GDM1 (cell line): ENCODE data around the gene AHNAK2.

Experiments
- DNase-seq: peaks from one replicate; lab custom pipeline; 2025; lab: John Stamatoyannopoulos, UW

The AHNAK2 gene

DNA sequence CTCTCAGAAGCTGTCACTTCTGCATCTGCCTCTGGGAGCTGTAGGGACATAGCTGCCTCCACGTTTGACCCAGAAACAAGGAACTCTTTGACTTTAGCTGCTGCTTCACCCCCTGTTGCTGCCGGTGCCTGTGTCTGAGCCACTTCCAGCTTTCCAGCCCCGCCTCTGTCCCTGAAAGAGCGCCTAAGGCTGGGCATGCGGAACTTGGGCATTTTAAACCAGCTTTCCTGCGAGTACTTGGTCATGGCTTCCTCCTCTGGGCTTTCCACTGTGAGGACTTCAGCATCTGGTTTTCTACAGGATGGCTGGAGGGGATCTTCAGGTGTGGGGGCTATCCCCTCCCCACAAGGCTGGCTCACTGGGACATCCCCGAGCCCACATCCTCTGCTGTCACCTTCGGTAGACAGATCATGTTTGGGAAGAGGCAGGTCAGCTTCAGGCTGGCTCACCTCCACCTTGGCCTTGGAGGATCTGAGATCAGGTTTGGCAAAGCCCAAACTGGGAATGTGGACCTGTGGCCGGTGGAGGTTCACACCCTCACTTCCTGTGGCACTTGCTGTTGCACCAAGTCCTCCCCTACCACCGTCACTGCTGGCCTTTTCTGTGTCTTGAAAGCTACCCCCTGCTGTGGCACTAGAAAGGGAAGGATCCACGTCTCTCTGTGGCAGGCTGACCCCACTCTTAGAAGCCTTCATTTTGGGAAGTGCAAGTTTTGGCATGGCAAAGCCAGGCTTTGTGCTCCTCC, 38.3 kb downstream of the AHNAK2 start:
- no peak for DNase-seq

DNA sequence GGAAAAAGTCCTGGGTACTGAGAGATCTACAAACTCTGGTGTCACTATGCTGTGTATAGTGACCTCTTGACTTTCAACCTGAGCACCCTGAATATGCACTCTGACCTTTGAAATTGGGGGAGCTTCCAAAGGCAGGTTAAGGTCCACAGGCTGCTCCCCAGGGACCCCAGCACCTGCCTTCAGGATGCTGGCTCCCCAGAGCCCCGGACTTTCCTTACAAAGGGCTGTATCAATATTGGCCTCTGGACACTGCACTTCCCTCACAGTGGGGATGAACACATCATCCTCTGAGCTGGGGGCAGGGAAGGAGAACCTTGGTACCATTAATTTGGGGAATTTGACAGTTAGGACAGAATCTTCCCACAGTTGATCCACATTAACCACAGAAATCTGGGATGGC, 39.2 kb downstream of the AHNAK2 start:
- no peak for DNase-seq

DNA sequence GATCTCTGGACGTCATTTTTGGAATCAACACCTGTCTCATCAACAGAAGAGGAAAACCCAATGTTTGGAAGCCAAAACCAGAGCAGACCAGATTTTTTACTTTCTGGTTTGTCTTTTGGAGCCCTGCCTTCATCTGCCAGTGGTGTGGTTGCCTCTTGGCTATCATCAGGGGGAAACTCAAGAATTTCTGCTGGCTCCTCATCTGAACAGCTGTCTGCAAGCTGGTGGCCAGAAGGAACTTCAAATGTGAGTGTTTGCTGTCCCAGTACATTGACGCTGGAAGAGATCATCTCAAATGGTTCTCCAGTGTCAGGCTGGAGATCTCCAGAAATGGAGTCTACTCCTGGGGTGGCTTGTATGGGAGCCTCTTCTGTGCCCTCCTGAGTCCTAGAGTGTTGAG, 39.7 kb downstream of the AHNAK2 start:
- no peak for DNase-seq

DNA sequence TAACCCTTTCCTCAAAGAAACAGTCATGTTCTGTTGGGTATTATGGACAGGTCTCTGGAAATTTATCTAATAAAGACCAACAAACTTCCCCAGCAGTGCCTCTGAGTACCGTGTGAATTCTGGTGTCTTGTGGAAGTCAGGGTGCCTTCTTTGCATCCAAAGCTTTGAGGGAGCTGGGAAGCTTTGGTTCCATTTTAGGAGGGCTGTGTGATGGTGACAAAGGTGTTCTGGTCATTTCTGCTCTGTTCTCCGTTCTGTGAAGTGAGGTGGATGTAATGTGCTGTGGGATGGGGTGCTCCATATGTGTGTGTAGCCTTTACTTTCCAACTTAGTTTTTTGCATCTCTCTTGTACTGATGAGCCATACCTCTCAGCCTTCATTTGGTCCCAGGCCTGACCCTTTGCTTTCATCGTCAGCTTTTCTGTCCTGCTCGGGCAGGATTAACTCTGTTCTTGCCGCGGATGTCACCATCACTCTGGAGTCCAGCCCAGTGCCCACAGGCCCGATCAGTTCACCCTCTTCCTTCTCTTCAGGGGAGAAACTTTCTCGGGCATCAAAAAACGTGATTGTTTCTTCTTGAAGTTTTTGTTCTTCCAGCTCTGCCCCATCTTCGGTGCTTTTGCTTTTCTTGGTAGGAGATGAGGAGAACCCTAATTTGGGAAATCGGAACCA, 40.3 kb downstream of the AHNAK2 start:
- DNase-seq = no peak

DNA sequence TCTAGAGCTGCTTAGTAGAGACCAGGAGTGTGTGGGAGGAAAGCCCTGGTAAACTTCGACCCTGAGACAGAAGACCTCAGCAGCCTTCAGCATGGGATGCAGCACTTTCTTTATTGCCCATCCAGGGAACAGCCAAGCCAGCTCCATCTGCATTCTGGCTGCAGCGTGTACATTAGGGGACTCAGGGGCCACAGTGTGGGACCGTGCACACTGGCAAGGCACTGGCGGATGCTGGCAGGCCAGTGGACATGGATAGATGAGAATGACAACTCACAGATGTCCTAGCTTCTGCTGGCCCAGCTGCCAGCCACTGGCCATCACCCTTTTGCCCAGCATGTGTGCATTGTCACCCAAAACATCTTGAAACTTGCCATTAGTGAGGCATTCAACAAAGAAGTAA, 41.0 kb downstream of the AHNAK2 start:
- DNase-seq = no peak

DNA sequence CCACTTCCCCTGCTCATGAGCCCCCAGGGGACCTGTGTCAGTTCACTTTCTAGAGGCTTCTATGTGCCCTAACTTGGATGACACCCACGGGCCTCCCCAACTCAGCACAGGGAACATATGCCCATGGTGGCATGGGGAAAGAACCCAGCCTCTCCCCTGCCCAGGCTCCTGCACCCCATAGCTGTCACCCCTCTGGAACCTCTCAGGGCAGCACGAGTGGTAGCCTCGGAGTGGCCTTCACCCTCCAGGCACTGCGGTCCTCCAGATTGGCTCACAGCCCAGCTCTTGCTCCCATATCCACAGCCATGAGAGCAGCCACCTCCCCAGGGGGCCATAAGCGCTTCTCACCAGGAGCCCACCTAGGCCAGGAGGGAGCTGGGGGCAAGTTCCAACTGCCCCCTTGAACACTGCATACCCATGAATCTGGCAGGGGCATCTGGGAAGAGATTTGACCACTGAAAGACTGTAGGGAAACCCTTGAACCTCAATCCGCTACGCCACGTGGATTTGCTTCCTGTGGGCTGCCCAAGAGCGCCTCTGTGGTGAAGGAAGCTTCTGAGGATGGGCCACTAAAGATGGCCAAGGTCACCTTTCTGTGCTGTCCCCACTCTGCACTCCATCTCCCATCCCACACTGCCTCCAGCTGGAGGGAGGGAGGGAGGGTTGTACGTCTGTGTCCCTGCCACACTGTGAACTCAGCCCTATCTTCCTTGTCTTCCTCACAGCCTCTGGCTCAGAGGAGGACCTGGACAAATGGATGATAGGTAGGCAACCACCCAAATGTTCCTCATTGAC, 41.6 kb downstream of the AHNAK2 start:
- no peak for DNase-seq

DNA sequence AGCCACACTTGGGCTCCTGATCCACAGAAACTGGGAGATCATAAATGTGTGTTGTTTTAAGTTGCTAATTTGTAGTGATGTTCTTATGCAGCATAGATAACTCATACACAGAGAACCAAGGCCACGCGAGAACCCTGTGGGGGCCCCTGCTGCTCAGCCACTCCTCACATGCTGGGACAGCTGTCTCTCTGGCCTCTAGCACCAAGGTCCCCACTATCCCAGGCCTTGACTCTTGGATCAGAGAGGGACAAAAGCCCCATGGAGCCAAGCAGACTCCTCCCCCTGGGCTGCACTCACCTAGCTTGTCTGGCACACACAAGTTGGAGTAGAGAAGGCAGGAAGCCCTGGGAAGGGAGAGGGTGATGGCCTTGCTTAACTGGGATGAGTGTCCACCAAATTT, 42.2 kb downstream of the AHNAK2 start:
- DNase-seq = no peak

DNA sequence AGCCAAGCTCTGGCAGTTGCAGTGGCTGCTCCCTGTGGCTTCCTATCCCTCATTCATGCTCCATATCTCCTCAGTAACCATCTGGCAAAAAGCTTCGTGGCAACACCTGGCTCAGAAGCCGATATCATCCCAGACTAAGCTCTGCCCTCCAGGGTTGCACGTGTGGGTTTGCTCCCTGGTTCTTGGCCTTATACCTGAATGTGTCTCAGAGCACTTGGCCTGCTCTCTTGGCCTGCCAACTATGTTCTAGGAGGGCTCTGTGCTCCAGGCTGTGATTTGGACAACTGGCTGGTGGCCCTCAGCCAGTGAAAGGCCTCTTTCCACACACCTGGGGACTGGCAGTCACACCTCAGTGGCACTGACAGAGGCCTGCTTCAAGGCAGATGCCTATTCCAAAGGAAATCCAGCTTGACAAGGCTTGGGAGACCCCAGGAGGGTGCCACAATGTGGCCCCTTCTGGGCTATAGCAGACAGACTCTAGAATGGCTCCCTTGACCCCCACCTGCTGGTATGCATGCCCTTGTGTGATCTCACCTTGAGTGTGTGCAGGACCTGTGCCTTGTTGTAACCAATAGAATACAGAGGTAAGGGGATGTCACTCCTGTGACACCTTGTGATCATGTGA, 43.0 kb downstream of the AHNAK2 start:
- no peak for DNase-seq

DNA sequence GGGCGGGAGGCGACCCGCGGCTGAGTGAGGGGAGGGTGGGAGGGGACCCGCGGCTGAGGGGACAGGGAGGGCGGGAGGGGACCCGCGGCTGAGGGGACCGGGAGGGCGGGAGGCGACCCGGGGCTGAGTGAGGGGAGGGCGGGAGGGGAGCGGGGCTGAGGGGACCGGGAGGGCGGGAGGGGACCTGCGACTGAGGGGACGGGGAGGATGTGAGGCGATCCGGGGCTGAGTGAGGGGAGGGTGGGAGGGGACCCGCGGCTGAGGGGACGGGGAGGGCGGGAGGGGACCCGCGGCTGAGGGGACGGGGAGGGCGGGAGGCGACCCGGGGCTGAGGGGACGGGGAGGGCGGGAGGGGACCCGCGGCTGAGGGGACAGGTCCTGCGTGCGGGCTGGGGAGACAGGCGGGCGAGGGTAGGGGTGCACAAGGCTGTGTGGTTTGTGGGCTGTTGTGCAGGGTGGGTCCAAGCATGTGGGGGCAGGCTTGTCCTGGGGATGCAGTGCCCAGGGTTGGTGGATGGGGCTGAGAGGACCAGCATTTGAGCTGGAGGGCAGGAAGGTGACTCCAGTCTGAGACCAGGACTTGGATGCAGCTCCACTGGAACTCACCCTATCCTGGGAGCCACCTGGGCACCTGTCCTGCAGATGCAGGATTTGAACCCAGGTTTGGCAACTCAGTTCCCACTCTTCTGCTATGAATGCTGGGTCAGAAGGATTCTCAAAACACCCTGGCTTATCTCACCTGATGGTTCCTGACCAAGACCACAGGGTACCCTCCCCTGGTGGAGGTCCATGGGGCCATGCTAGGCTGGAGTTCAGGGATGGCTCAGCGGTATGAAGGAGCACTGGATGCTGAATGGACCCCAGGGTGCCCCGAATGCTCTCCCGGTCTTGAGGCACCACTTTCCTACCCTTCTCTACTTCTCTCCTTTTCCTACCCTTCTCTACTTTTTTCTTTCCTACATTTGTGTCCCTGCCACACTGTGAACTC, 44.1 kb downstream of the AHNAK2 start:
- DNase-seq = no peak

DNA sequence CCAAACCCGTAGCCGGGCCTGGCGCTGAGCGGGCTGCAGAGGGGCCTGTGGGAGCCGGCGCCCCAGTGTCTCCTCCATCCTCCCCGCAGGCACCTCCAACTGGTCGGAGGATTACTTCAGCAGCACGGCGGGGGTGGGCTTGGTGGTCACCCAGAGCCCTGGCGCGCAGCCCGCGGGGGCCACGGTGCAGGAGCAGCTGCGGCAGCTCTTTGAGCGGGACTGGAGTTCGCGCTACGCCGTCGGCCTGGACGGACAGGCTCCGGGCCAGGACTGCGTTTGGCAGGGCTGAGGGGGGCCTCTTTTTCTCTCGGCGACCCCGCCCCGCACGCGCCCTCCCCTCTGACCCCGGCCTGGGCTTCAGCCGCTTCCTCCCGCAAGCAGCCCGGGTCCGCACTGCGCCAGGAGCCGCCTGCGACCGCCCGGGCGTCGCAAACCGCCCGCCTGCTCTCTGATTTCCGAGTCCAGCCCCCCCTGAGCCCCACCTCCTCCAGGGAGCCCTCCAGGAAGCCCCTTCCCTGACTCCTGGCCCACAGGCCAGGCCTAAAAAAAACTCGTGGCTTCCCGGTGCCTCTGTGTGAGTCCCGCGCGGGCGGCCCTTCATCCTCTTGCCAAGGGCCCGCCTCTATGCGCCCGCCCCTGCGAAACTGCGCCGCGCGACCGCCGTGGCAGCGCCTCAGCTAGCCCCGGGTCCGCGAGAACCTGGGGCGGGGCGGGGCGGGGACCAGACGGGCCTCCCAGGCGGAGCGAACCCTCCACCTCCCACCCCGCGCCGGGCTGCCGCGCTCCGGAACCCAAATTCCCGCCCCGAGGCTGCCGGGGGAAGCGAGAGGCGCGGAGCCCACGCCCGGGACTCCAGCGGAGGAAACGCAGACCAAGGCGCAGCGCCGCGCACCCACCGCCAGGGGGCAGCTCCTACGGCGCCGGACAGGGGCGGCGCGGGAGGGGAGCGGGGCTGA, 45.2 kb downstream of the AHNAK2 start:
- DNase-seq = peak; percentile 64

DNA sequence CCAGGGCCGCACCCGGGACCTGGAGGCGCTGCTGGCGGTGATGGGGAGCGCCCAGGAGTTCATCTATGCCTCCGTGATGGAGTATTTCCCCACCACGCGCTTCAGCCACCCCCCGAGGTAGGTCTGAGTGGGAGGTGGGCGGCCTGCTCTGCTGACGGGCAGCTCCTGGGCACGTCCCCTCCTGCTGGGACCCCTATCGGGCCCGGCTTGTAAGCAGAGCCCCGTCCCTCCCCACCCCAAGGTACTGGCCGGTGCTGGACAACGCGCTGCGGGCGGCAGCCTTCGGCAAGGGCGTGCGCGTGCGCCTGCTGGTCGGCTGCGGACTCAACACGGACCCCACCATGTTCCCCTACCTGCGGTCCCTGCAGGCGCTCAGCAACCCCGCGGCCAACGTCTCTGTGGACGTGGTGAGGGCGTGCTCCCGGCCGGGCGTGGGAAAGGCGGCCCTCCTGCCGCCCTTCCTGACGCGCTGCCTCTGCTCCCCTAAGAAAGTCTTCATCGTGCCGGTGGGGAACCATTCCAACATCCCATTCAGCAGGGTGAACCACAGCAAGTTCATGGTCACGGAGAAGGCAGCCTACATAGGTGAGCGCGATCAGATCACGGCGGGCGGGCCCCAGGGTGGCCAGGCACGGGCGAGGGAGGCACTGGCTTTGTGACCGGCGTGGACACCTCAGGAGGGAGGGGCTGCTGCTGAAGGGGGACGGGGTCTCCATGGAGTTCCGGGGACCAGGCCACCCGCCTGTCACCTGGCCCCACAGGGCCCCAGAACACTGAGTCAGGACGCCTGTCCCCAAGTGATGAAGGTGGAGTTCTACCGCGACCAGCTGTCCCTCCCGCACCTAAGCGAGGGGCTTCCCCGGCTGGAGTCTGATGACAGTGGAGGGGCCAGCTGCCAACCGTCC, 46.2 kb downstream of the AHNAK2 start:
- DNase-seq = no peak

DNA sequence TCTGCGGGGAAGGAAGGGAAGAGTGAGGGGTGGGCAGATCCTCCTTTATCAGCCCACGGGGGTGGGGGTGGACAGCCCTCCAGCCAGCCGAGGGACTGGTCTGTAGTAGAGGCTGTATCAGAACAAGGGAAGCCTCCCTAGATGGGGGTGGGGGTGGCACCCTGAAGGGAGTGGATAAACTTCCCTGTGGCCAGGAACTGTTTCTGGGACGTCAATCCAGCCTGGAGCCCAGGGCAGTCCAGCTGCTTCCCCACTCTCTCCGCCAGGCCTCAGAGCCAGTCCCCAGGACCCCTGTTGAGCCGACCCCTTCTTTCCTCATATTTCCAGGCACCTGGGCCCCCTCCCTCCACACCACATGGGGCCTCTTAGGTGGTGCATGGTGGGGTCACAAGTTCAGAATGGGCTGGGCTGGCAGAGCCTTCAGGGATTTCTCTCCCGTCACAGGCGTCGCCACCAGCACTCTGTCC, 46.8 kb downstream of the AHNAK2 start:
- DNase-seq = no peak

DNA sequence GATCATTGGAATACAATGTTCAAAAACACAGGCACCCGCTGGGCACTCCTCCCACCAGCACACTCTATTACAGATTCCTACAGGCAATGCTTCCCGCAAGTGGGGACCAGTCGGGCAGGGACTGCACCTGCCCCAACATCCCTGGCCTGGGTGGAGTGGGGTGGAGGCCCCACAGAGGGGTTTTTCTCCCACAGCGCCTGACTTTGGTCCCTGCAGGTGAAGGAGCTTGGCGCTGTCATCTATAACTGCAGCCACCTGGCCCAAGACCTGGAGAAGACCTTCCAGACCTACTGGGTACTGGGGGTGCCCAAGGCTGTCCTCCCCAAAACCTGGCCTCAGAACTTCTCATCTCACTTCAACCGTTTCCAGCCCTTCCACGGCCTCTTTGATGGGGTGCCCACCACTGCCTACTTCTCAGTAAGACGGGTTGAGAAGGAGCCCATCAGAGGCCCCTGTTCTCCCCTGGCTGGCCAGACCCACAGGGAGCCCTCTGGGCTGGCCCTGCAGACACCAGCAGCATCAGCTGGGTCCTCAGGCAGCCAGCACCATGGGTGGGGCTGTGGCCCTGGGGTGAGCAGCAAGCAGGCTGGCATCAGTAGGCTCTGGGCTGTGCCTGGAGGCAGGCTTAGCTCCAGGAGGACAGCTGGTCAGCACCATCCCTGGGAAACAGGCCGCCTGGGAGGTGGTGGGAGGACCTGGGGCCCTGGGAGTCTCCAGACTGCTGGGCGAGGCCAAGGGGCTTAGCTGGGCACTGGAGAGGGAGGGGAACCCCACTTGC, 47.5 kb downstream of the AHNAK2 start:
- DNase-seq = no peak

DNA sequence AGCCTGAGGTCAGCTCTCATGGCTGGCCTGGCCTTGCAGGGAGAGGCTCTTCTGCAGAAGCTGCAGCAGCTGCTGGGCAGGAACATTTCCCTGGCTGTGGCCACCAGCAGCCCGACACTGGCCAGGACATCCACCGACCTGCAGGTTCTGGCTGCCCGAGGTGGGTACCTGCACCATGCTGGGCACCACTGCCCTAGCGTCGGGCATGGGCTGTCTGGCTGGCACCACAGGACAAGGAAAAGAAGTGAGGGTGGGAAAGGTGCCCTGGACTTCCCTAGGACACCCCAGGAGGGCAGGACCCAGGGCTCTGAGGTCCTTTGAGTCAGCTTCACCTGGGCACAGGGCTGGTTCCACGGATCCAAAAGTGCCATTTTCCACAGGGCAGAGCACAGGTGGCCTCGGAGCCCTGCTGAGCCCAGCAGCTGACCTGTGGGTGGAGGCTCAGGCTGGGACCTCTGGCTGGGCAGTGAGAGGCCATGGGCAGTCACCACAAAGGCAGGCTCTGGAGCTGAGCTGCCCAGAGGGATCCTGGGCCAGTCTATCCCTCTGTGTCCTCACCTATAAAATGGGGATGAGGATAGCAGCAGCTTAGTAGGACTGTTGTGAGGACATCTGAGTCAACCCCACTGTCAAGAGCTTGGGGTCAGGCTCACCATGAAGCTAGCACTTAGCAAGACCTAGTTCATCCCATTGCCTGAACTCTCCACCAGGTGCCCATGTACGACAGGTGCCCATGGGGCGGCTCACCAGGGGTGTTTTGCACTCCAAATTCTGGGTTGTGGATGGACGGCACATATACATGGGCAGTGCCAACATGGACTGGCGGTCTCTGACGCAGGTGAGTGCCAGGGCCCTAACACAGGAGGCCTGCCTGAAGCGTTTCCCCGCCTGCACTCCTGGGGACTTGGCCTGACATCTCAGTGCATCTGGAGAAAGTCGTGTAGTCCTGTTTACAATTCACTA, 48.6 kb downstream of the AHNAK2 start:
- no peak for DNase-seq

DNA sequence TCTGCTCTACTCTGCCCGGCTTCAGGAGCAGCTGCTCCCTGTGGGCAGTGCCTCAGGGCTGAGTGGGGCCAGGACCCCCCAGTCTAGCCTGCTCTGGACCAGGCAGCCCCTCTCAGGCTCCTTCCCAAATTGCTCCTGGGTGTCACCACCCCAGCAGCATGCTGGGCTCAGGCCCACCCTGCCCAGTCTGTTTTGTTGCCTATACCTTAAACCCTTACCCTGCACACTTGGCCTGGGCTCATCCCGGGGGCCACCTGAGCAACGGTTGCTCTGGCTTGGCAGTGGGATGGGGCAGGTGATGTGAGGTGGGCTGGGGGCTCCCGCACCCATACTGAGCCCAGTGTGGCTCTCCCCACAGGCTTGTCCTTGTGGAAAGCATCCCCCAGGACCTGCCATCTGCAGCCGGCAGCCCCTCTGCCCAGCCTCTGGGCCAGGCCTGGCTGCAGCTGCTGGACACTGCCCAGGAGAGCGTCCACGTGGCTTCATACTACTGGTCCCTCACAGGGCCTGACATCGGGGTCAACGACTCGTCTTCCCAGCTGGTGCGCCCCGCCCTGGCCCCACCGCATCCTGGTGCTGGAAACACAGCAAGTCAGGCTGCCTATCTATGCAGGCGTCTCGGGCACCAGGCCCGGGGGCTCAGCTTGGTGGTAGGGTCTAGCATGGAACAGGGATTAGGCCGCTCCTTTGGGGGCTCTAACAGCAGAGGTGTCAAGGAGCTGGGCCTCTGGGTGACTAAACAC, 49.6 kb downstream of the AHNAK2 start:
- DNase-seq = no peak

DNA sequence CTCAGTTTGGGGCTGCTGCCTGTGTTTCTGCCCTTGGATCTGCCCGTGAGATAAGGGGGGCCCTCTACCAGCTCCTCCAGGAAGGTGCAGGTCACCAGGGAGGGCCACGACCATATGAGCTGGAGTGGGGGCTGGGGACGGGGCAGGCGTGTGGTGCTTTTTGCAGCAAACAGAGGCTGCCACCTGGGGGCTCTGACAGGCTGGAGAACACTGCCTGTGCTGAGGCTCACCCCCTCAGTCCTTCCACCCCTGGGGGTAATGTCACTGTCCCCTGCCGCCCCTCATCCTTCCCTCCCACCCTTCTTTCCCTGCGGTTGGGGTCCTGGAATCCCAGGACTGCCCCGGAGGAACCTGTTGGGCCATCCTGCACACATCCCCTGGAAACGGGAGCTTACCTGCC, 50.3 kb downstream of the AHNAK2 start:
- no peak for DNase-seq
